Middle frontal gyrus (tissue), 1 donor: ENCODE results near the gene ZNF469.

Experiments used
- DNase-seq: peaks from one replicate; pipeline ENCODE4 v3.0.0-alpha.2; 2015; ENCODE audit warnings: low spot score; ENCODE audit errors: extremely low spot score

Gene ZNF469

DNA sequence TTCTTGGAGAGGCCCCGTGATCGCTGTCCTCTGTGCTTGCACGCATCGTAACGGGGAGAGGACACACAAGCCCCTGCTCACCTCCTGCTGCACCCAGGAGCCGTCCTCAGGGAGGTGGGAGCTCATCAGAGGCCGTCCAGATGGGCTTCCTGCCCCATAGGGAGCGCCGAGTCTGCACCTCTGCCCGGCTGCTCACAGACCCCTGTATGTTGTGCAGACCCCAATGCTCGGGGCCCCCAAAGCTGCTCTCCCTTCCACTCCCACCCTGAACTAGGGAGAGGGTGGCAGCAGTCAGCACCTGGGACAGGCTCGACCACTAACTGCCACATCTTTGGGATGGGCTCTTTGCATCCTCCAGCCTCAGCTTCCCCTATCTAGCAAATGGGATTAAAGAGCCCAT lies 4.4 kb upstream of the ZNF469 start:
- DNase-seq = no peak

DNA sequence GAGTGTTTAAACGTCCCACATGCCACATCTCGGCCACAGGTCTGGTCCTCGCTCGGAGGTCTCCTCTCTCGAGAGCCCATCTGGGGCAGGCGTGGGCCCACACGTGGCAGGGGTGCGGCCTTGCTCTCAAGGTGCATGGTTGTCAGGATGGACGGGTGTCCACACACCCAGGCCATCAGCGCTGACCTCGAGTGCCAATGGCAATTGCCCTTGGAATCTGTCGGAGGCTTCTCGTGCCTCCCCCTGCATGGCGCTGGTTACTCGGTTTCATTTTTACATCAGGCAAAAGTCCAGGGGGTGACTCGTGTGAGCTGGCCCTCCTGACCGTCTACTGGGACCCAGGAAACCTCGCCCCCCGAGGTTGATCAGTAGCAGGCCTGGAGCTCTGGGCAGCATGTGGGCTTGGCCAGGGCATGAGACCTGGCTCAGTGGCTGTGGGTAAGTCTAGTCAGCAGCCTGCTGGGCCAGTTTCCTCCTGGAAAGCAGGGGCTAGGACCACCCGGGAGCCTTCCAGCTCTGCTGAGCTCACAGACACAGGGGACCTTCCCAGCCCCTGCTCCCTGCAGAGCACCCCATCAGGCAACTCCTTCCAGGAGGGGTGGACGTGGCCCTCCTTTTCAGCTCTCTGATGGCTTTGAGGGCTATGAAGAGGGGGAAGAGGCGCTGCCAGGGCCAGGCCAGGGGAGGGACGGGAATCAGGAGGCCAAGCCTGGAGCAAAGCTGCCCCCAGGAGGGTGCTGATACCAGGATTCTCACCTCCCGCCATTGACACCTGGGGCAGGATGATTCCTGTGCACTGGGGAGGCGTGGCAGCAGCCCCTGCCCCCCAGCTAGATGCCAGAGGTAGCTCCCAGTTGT lies 3.7 kb upstream of the ZNF469 start:
- no peak for DNase-seq

DNA sequence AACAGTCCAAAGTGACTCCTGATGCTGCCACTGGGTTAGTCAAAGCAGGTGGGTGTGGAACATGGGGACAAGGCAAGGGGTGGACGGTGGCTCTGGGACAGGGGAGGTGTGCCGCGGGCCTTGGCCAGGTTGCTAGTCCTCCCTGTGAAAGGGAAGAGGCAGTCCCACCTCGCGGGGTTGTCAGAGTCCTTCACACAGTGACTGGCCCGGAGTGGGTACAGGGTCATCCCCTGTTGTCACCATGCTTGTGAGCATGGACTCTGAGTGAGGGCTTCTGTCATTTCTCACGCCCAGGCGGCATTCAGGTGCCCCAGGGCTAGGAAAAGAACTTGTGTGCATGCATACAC lies 3.1 kb upstream of the ZNF469 start:
- no peak for DNase-seq

DNA sequence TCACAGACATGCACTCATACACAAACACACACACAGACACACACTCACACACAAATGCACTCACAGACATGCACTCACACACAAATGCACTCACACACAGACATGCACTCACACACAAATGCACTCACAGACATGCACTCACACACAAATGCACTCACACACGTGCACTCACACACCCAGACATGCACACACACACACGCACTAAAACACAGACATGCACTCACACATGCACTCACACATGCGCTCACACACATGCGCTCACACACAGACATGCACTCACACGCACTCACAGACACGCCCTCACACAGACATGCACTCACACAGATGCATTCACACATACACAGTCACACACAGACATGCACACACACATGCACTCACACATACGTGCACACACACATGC lies 2.7 kb upstream of the ZNF469 start:
- DNase-seq = no peak

DNA sequence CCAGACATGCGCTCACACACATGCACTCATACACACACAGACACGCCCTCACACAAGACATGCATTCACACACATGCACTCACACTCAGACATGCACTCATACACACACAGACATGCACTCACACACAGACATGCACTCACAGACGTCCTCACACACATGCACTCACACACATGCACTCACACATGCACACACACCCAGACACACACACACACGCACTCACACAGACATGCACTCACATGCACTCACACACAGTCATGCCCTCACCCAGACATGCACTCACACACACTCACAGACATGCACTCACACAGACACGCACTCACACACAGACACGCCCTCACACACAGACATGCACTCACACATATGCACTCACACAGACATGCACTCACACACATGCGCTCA lies 2.1 kb upstream of the ZNF469 start:
- DNase-seq = no peak

DNA sequence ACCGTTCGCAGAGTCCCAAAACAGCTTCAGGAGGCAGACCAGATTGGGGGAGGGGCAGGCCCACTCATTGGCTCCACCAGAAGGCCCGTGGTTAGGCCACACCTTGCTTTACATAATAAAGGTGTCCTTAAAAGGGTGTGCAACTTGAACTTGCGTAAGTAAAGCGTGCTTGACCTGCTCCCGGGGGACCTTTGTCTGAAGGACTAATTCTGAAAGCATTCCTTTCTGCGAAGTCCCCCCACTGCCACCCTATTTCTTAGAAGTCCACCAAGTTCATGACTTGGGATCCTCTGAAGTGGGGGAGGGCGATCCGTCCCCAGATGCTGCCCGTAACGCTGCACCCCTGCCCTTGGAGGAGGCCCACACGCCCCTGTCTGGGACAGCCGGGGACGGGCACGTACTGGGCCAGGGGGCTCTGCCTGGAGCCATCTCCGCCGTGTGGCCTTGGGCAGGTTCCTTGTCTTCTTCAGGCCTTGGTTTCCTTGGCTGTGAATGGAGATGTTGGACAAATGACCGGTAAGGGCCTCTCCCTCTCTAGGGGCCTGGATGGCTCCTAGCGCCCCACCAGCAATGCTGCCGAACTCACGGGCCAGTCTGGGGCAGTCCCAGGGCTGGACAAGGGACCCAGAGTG lies 823 bp upstream of the ZNF469 start:
- no peak for DNase-seq

DNA sequence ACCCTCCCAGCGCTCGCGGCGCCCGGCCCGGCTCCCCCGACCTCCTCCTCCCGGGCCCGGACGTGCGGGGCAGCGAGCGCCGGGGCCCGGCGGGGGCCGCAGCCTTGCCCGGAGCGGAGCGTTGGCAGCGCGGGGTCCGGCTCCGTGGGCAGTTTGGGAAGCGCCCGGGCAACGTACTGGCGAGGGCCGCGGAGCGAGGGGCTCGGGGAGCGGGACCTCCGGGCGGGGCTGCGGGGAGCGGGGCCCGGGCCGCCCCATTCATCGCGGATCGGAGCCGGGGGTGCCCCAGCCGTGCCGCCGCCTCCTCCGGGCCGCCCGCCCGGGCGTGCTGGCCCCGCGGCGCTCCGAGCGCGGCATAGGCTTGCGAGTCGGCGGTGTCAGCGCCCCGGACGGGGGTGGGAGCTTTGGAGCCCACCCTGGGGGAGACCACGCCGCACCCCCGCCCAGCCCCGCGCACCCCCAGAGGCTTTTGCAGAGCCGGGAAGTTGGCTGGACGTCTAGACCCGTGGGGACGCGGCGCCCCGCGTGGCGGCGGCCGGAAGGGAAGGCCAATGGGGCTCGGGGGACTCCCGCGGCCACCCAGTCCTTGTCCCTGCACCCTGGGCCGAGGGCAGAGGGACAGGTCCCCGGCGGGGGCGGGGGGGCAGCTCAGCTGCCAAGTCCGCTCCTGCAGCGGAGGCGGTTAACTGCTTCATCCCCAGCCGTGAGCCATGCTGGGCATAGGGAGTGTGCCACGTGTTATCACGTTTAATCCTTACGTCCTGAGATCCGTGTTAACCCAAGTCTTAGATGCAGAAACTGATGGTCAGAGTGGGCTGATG lies 852 bp downstream of the ZNF469 start:
- no peak for DNase-seq

DNA sequence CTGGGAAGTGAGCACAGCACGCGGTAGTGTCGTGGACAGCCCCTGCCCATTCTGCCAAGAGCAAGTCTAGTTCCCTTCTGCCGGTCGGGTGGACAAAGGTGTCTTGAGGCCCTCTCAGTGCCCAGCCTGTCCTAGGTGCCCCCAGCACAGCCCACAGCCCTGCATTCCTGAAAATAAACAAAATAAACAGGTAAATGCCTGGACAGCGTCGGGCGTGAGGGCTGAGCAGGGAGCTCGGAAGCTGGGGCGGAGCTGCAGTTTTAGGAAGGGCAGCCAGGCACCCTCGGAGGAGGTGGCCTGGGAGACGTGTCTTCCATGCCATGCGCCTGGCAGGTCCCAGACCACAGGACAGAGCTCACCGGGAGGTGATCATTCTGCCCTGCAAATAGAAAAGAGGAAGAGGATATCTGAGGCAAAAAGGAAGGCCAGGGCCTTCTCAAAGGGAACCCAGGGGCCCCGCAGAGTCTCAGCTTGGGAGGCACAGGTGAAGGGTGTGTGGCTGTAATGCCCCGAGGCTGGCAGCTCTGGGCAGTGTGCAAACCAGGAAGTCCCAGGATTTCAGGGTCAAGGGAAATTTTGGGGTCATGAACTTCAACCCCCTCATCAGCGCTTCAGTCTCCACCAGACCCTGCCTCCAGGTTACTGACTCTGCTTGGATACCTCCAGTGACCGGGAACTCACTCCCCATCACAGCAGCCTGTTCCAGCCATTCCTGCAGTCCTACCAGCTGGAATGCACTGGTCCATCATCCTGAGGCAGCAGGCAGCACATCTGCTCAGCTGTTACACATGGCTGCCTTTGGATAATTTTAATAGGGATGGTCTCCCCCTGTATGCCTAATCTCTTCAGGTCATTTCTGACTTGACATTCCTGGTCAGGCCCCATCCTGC lies 1.7 kb downstream of the ZNF469 start:
- DNase-seq = no peak

DNA sequence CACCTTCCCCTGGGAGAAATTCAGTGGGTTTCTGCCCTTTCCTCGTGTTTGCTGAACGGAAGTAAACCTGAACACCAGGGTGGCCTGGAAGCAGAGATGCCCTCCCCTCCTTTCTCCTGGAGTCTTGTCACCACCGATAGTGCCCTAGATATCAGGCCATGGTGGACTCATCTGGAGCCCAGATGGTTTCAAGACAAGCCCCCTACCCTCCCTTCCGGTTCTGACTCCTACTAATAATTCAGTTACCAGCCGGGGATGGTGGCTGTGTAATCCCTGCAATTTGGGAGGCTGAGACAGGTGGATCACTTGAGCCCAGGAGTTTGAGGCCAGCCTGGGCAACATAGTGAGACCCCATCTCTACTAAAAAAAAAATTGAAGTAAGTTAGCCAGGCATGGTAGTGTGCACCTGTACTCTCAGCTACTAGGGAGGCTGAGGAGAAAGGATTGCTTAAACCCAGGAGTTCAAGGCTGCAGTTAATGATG lies 2.4 kb downstream of the ZNF469 start:
- DNase-seq = no peak

DNA sequence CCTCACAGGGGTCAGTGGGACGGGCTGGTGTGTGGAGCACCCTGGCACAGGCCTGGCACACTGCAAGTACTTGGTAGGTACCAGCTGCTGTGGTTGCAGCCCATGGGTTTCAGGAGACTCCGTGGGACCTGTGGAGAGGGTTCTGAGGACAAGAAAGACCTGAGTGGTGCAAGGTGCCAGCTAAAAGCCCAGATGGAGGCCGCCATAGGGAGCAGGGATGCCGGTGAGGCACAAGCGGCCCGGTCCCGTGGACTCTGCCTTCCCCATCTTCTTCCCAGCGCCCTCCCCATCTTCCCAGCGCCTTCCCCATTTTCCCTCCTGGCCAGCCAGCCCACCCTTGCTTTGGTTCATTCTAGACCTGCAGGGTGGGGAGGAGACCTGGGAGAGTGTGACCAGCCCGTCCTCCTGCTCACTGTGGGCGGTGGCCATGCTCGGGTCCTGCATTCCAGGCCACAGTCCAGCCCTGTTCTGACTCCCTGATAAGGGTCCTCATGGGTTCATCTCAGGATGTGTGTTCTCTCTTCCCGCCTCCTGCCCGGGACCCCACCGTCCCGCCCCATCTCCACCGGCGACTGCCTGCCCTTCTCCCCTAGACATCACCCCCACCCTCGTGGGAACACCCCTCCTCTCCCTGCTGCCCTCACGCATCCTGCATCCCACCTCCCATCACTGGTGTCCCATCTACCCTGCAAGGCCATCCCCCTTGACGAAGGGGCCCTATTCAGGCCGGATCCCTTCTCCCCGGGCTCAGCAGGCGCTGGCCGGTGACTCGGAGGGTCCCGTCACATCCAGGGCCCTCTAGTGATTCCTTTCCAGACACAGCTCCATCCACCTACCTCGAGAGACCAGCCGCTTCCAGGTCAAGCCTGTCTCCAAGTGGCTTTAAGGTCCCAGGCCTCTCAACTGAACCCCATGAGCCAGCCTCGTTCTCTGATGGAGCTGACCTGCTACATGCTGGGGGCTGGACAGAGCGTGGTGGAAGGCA lies 3.4 kb downstream of the ZNF469 start:
- DNase-seq = no peak

DNA sequence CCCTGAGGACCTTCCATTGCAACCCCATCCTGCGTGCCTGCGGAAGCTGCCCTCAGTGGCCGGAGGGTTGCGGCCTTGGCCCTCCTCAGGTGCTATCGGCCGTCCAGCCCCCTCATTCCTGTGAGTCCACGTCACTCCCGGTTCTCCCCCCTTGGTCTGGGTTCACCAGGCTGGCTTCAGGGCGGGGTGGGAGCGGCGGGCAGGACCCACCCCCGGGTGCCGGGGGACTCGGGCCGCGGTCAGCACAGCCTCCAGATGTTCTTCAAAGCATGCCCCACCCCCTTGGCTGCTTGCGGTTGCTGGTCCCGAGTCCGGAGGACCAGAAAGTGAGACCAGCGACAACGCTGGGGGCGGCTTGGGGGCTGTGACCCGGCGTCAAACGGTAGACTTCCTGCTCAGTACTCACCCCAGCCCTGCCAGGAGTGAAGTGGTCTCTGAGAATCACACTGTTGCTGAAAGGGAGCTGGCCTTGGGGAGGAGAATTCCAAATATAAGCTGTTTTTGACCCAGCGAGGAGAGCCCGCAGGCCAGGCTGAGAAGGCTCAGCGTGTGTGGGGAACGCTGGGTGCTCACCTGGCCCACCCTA lies 4.5 kb downstream of the ZNF469 start:
- DNase-seq = no peak

DNA sequence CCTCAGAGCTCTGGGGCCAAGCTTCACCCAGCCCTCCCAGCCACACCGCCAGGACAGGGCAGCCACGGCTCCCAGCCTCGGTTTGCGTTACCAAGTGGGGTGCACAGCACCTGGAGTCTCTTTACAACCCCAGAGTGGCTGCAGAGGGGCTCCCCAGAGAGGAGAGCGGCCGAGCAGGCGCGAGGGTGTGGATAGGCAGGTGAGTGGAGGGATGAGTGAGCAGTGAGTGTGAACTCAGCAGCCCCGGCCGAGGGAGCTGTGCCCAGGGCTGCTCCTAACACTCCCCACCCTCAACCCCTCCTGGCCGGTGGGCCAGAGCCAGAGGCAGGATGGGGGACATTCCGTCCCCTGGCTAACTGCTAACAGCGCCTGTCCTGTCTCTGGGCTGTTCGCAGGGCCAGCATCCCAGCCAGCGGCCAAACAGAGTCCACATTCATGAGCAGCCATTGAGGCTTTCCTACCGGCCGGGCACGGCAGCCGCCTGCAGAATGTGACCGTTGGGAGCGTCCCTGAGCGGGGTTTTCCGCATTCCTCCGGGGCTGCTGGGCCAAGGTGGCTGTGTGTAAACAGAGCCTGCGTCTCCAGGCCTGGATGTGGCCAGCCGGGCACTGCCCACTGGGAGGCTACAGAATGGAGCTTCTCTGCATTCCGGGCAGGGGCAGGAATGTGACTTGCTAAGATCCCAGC lies 5.3 kb downstream of the ZNF469 start:
- no peak for DNase-seq

DNA sequence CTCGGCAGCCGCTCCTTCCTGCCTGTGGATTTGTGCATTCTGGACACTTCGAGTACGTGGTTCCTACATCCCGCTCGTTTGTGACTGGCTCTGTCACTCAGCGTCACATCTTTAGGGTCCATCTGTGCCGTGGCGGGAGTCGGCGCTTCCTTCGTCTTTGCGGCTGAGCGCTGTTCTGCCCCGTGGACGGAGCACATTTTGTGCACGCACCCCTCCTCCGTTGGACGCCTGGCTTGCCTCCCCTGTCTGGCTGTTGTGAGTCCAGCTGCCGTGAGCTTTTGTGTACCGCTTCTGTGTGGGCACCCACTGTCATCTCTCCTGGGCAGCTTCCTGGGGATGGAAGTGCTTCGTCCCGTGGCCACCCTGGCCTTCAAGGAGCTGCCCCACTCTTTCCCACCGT lies 6.4 kb downstream of the ZNF469 start:
- DNase-seq = no peak

DNA sequence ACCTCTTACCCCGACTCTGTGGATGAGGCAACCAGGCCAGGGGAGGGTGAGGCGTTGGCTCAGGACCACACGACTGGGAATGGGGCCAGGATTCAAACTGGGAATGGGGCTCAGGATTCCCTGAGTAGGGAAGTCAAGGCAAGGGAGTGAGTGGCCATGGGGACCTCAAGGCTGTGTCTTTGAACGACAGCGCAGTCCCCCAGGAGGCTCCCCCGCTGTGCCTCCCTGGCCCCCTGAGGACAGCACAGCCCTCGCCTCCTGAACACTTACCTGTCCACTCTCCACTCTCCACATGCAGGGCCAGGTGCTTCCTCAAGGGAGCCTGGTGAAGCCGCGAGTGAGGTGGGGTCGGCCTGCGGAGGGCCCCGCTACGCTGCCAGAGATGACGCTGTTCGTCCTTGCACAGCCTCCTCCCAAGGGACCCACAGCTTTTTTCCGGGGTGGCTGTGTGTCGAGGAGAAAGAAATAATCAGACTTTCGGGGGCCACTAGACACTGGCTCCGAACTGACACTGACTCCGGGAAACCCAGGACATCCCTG lies 6.9 kb downstream of the ZNF469 start:
- DNase-seq = no peak

DNA sequence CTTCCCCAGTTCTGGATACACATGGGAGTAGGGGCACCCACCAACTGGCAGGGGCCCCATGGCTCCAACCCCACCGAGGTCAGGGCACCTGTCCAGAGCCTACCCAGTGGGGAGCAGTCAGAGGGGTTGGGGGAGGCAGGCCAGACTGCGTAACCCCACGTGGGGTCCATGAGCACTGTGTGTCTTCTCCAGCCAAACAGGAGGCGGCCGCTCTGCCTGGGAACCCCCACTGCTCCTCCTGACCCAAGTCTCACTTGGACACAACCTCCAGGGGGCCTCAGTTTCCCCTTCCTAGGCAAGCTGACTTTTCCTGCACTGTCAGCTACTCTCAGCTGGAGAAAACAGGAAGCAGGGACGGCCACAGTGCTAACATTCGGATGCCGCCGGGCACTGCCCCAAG lies 7.5 kb downstream of the ZNF469 start:
- no peak for DNase-seq

DNA sequence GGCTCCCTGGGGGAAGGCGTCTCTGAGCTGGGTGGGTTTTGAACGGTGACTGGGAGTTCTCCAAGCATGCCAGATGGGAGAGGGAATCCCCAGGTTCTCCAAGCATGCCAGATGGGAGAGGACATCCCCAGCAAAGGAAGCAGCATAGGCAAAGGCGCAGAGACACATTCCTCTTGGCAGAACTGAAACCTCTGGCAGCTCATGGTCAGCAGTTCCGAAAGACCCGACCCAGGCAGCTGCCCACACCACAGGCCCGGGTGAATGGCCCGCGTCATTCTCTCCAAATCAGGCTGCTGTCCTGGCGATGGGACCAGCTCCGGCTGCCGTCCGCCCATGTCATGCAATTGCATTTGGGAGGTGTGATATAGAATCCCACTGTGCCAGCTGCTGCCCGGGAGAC lies 8.0 kb downstream of the ZNF469 start:
- DNase-seq = no peak

DNA sequence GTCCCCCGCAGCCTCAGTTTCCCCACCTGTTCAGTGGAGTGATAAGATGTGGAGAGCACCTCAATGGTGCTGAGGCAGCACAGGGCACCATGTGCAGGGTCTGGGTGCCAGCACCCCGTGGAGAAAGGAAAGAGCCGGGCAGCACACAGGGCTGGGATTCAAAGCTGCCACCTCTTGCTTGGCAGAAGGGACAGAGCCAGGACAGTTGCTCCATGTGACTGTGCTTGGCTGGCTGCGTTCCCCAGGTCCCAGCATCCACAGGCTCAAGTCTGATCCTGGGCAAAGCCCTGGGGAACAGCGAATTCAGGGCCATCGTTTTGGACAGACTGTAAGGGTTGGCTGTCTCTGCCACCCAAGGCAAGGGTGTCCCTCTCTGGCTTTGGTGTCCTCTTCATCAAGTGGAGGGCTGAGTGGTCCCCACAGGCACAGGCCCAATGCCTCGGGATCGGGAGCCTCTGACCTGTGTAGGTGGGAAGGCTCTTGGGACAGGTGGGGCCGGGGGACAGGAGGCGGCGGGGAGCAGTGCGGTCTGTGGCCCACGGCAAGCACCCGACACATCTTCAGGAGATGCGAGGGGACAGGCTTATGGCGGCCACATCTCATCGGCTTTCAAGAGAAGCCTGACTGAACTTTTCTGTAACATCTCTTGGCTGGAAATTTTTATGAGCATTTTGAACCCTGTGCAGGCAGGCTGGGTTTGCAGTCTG lies 8.5 kb downstream of the ZNF469 start:
- DNase-seq = no peak

DNA sequence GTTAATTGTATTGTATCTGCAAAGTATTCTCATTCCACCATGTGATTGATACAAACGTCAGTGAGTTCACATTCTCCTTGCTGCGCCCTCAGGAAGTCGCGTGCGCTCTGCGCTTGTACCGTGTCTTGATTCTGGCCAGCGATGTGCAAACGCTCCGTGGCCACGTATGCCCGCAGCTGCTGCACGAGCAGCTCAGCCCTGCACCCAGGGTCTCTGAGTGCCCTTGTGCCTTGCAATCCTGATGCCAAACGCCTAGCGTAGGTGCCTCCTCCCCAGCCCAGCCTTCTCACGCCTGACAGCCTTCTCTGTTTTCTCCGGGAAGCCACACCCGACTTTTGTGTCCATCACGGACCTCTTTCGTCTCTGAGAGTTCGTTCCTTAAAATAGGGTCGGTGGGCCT lies 9.4 kb downstream of the ZNF469 start:
- DNase-seq = no peak
